Panc1 (cell line): Measurements from ENCODE around the gene DOP1A. TPM values are rescaled to one million over a fixed set of nuclear protein-coding genes. Genes with fewer than 3 reads are reported as not detected.

ENCODE experiments used
- ATAC-seq: fragments of 200-7000 bp; cut with Tn5 transposase; 2 replicates; pipeline ENCODE4 v1.9.1; 2020; ENCODE audit warnings: mild to moderate bottlenecking, moderate library complexity
- BruUV-seq: library from RNA; stranded (reverse); fragments of 400-500 nt; replicated peaks from 2 replicates; lab custom pipeline; 2021; lab: Mats Ljungman, UMichigan
- CTCF ChIA-PET: fragments of 300-600 bp; sonication (Branson Sonifier 250); formaldehyde crosslinking; loops from one replicate; lab custom pipeline; 2022; ENCODE audit warnings: antibody characterized with exemption; lab: Charles Lee
- POLR2A ChIA-PET: fragments of 300-600 bp; sonication (Branson Sonifier 250); formaldehyde crosslinking; loops from one replicate; lab custom pipeline; 2022; ENCODE audit warnings: antibody characterized with exemption; lab: Charles Lee
- DNase-seq: peaks from one replicate; pipeline ENCODE4 v3.0.0-alpha.2; 2010; ENCODE audit warnings: low read depth, low spot score
- H3K27ac ChIP-seq: 2 replicates; pipeline ENCODE4 v1.5.1; 2011; ENCODE audit warnings: mild to moderate bottlenecking, low read length, inconsistent platforms
- H3K27me3 ChIP-seq: fragments of 200-500 bp; sonication (Bioruptor generic); 2 replicates; pipeline ENCODE4 v1.6.0; 2014; ENCODE audit warnings: low read length, inconsistent platforms; ENCODE audit not compliant: control insufficient read depth, insufficient read depth
- H3K36me3 ChIP-seq: fragments of 200-500 bp; sonication (Bioruptor generic); 2 replicates; pipeline ENCODE4 v1.5.1; 2014; ENCODE audit warnings: inconsistent platforms, mild to moderate bottlenecking, low read length, moderate library complexity; ENCODE audit not compliant: control insufficient read depth, insufficient read depth
- H3K4me1 ChIP-seq: 2 replicates; pipeline ENCODE4 v1.5.1; 2011; ENCODE audit warnings: inconsistent platforms, mild to moderate bottlenecking, low read length, moderate library complexity; ENCODE audit not compliant: control insufficient read depth, insufficient read depth
- H3K4me3 ChIP-seq, 2 experiments: 2 replicates each; pipeline ENCODE4 v1.5.1; 2011 to 2012; ENCODE audit warnings: low read depth in 2 of 2, low read length in 2 of 2, mild to moderate bottlenecking in 2 of 2, inconsistent platforms in 1 of 2, moderate library complexity in 1 of 2
- H3K9me3 ChIP-seq: fragments of 200-500 bp; sonication (Bioruptor generic); 2 replicates; pipeline ENCODE4 v1.5.1; 2014; ENCODE audit warnings: low read depth, mild to moderate bottlenecking, inconsistent platforms, low read length, moderate library complexity; ENCODE audit not compliant: control insufficient read depth, insufficient read depth
- POLR2AphosphoS5 ChIP-seq: IDR thresholded peaks from 2 replicates; pipeline ENCODE4 v1.6.1; 2012; ENCODE audit warnings: mild to moderate bottlenecking, low read depth, low read length, moderate library complexity
- SIN3A ChIP-seq: IDR thresholded peaks from 2 replicates; pipeline ENCODE4 v1.6.1; 2012; ENCODE audit warnings: low read depth, mild to moderate bottlenecking, low read length, moderate library complexity, borderline replicate concordance; ENCODE audit not compliant: insufficient read depth
- TCF7L2 ChIP-seq: IDR thresholded peaks from 2 replicates; pipeline ENCODE4 v1.6.1; 2011; ENCODE audit warnings: mild to moderate bottlenecking, low read depth, low read length, inconsistent platforms
- in situ Hi-C: cut with HindIII; loops from 2 replicates; pipeline ENCODE4 v1.10.0; 2016; ENCODE audit warnings: low sequenced_read_pairs, low pct_unique_long_range_greater_than_20kb
- intact Hi-C: fragments of 100-400 bp; cut with micrococcal nuclease; formaldehyde crosslinking; loops from one replicate; pipeline ENCODE4 v1.10.0; 2022; ENCODE audit not compliant: unreplicated experiment
- total RNA-seq: library from RNA; stranded (reverse); gene quantifications from one replicate; pipeline ENCODE4 v1.2.1, GENCODE V29; 2021; ENCODE audit not compliant: unreplicated experiment
- TF ChIP-seq, protein P1 (sequence below): fragments of 450-650 bp; IDR thresholded peaks from 2 replicates; pipeline ENCODE4 v1.5.1; 2017; ENCODE audit warnings: mild to moderate bottlenecking
- TF ChIP-seq, protein P2 (sequence below), 2 experiments: IDR thresholded peaks; 2 replicates each; pipeline ENCODE4 v1.6.1; 2011 to 2012; ENCODE audit warnings: low read depth in 2 of 2, control low read depth in 1 of 2, low read length in 1 of 2, mild to moderate bottlenecking in 1 of 2, moderate library complexity in 1 of 2; ENCODE audit not compliant: insufficient read depth in 1 of 2

Gene DOP1A
- total RNA-seq, 1 experiment from 2014 or later = 13.4 TPM

DNA sequence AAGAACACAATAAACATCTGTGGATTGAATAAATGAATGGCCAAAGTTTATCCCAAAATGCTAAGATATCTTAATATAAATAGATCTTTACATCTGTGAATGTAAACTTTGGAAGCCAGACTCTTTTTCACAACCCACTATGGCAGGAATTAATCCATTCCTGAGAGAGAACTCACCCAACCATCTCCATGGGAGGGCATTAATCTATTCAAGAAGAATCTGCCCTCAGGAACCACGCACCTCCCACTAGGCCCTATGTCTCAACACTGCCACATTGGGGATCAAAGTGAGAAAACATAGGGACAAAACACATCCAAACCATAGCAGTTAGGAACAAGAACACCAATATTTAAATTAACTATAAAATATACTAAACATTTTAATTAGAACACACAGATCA, 5.2 kb upstream of the DOP1A start:
- H3K4me1 ChIP-seq = peaks cover 7% of the 10 kb centered on the region
- H3K9me3 ChIP-seq = no peaks in the 10 kb centered on the region
- H3K4me3 ChIP-seq = no peak overlapping the region
- ChIA-PET POLR2A (no interaction called here), CTCF (no interaction called here)
- in situ Hi-C loops (no loop called here), intact Hi-C loops (loop anchor here (10.0 kb wide), 1 partner anchor 353 kb away; no protein-coding TSS in a partner anchor)
- ATAC-seq (no peak), DNase-seq (no peak)
- no peak overlapping the region for H3K27ac ChIP-seq
- H3K36me3 ChIP-seq = peaks cover 2% of the 10 kb centered on the region
- BruUV-seq = no TSS peak
- no peaks in the 10 kb centered on the region for H3K27me3 ChIP-seq
- no peak for TF ChIP-seq TCF7L2
- TF ChIP-seq, protein P1, sequence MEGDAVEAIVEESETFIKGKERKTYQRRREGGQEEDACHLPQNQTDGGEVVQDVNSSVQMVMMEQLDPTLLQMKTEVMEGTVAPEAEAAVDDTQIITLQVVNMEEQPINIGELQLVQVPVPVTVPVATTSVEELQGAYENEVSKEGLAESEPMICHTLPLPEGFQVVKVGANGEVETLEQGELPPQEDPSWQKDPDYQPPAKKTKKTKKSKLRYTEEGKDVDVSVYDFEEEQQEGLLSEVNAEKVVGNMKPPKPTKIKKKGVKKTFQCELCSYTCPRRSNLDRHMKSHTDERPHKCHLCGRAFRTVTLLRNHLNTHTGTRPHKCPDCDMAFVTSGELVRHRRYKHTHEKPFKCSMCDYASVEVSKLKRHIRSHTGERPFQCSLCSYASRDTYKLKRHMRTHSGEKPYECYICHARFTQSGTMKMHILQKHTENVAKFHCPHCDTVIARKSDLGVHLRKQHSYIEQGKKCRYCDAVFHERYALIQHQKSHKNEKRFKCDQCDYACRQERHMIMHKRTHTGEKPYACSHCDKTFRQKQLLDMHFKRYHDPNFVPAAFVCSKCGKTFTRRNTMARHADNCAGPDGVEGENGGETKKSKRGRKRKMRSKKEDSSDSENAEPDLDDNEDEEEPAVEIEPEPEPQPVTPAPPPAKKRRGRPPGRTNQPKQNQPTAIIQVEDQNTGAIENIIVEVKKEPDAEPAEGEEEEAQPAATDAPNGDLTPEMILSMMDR = no peak
- no peak for TF ChIP-seq POLR2AphosphoS5
- TF ChIP-seq, protein P2, sequence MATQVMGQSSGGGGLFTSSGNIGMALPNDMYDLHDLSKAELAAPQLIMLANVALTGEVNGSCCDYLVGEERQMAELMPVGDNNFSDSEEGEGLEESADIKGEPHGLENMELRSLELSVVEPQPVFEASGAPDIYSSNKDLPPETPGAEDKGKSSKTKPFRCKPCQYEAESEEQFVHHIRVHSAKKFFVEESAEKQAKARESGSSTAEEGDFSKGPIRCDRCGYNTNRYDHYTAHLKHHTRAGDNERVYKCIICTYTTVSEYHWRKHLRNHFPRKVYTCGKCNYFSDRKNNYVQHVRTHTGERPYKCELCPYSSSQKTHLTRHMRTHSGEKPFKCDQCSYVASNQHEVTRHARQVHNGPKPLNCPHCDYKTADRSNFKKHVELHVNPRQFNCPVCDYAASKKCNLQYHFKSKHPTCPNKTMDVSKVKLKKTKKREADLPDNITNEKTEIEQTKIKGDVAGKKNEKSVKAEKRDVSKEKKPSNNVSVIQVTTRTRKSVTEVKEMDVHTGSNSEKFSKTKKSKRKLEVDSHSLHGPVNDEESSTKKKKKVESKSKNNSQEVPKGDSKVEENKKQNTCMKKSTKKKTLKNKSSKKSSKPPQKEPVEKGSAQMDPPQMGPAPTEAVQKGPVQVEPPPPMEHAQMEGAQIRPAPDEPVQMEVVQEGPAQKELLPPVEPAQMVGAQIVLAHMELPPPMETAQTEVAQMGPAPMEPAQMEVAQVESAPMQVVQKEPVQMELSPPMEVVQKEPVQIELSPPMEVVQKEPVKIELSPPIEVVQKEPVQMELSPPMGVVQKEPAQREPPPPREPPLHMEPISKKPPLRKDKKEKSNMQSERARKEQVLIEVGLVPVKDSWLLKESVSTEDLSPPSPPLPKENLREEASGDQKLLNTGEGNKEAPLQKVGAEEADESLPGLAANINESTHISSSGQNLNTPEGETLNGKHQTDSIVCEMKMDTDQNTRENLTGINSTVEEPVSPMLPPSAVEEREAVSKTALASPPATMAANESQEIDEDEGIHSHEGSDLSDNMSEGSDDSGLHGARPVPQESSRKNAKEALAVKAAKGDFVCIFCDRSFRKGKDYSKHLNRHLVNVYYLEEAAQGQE (IDR thresholded peaks at IDR 0.05; ENCODE audit: insufficient read depth in 1 of 2, low read depth in 2 of 2, low read length in 1 of 2) = no peak
- TF ChIP-seq SIN3A = no peak

- peaks cover 2% of the 10 kb centered on the region; the same call in 1 of the 2 replicates for H3K36me3 ChIP-seq
- peak within 1 kb of the TSS; percentile 85 to 97 for H3K4me3 ChIP-seq
- H3K27ac ChIP-seq = peak within 1 kb of the TSS; percentile 90
- BruUV-seq = no TSS peak
- in situ Hi-C loops = no loop called here
- no peaks in the 10 kb centered on the region for H3K9me3 ChIP-seq
- H3K27me3 ChIP-seq = no peaks in the 10 kb centered on the region
- DNase-seq (no peak), ATAC-seq (peak; percentile 87)
- peaks cover 20% of the 10 kb centered on the region for H3K4me1 ChIP-seq
- intact Hi-C loops = loop anchor here (5.0 to 10.0 kb wide), 3 partner anchors 132 to 447 kb away; partner anchors contain the start of gene PRSS35
- ChIA-PET CTCF (interaction anchor here (0.6 to 1.7 kb wide), 4 partner anchors 10 to 1445 kb away, joined by 3 to 11 read pairs (median 4); no protein-coding TSS in a partner anchor), POLR2A (interaction anchor here (0.6 to 0.7 kb wide), 2 partner anchors 102 to 147 kb away, joined by 3 to 7 read pairs; no protein-coding TSS in a partner anchor)
- TF ChIP-seq, protein P2 (IDR thresholded peaks at IDR 0.05; ENCODE audit: insufficient read depth in 1 of 2, low read depth in 2 of 2, low read length in 1 of 2) = no peak
- TF ChIP-seq SIN3A (peak; percentile 63; the same call in 1 of the 2 replicates), POLR2AphosphoS5 (peak; percentile 78; the same call in 1 of the 2 replicates), TCF7L2 (no peak)
- TF ChIP-seq, protein P1 = peak; percentile 98
Observed at GRCh38 chr6:83065511-83066192, 1.8 kb upstream of the DOP1A start, which contains the start of gene UBE3D. TSS of gene UBE3D (minus strand) at chr6:83065841. CDS start at chr6:83065718, 123 bp downstream.
